Measurements from ENCODE around the gene BCAT1.

Gene BCAT1

GRCh38 chr12:24839268-24839791, 109.6 kb downstream of the BCAT1 start:
- TF ChIP-seq CTCF (conservative IDR thresholded peaks at IDR 0.05; ENCODE audit: control insufficient read depth, insufficient read depth, low read depth, low read length): no peak
- no peak overlapping the region for H3K4me3 ChIP-seq (ENCODE audit: control insufficient read depth, low read depth, low read length)
- peak; percentile 88 for DNase-seq (ENCODE audit: low read depth)

DNA sequence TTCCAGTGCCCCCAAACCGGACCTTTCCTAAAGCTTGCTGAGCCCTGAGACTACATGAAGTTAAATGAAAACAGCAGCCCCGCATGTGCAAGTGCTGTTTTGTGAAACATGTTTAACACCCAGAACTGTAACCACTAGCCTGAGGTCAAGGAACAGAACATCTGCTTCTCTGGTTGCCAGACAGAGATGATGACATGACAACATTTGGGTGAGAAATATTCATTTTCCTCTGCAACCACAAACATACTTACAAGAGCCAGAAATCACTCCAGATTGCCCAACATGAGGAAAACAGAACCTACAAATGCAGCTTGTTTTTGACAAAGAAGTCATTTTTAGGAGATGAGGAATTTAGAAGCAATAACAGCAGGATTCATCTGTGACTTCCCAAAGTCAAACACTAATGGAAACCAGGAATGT, 110.4 kb downstream of the BCAT1 start:
- no peak overlapping the region for H3K4me3 ChIP-seq (ENCODE audit: control insufficient read depth, low read depth, low read length)
- TF ChIP-seq CTCF (conservative IDR thresholded peaks at IDR 0.05; ENCODE audit: control insufficient read depth, insufficient read depth, low read depth, low read length): no peak
- DNase-seq (ENCODE audit: low read depth): peak; percentile 99

GRCh38 chr12:24835377-24835776, 113.5 kb downstream of the BCAT1 start:
- no peak for DNase-seq (ENCODE audit: low read depth)
- no peak for TF ChIP-seq CTCF (conservative IDR thresholded peaks at IDR 0.05; ENCODE audit: control insufficient read depth, insufficient read depth, low read depth, low read length)
- no peak overlapping the region for H3K4me3 ChIP-seq (ENCODE audit: control insufficient read depth, low read depth, low read length)

DNA sequence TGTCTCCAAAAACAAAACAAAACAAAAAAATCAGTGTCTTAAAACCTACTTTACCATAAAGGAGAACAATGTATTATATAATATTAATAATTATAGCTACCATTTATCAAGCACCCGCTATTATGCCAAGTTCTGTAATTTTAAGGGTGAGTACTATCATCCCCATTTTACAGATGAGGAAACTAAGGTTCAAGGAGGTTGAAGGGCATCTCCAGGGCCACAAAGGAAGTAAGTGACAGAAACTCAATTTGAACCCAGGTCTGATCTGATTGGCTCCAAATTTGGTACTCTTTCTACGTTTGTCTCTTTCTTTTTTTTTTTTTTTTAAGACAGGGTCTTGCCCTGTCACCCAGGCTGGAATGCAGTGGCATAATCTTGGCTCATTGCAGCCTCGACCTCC, 115.4 kb downstream of the BCAT1 start:
- DNase-seq (ENCODE audit: low read depth): no peak

GRCh38 chr12:24823808-24824515, 124.9 kb downstream of the BCAT1 start:
- H3K4me3 ChIP-seq (ENCODE audit: control insufficient read depth, low read depth, low read length): no peak overlapping the region
- no peak for DNase-seq (ENCODE audit: low read depth)
- no peak for TF ChIP-seq CTCF (conservative IDR thresholded peaks at IDR 0.05; ENCODE audit: control insufficient read depth, insufficient read depth, low read depth, low read length)

More for the DNA sequence above, 115.4 kb downstream of the BCAT1 start:
- no peak overlapping the region for H3K4me3 ChIP-seq (ENCODE audit: control insufficient read depth, low read depth, low read length)
- TF ChIP-seq CTCF (conservative IDR thresholded peaks at IDR 0.05; ENCODE audit: control insufficient read depth, insufficient read depth, low read depth, low read length): no peak

DNA sequence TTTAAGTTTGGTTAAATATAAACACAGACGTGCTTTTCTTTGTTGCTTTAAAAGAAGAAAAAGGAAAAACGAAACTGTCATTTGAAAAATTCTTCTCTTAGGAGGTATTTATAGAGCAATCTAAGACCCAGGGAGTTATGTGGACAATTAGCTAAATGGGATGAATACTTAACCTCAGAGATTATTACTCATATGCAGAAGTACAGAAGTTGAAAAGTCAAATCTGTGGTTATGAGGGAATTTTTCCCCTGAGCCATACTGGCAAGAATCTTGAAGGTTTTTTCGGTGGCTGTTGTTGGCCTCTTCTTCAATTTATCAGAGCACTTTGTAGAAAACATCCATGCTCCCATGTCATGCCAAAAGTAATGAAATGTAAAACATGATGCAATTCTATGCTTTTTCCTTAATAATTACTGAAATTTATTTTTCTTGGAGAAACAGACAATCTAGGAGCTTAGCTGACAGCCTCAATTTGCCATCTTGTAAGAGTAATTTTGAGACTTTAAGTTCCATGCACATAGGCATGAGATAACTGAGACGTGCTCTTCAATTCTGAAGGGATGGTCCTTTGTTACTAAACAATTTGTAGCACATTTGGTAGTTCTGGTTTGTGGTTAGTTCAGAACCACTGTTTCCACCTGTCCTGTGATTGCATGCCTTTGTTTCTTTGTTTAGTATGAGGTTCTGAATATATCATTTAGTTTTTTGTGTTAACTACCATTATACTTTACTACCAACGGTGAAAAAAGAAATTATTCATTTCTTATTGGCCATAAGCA, 126.6 kb downstream of the BCAT1 start:
- peak; percentile 92 for DNase-seq (ENCODE audit: low read depth)
- H3K4me3 ChIP-seq (ENCODE audit: control insufficient read depth, low read depth, low read length): no peak overlapping the region
- TF ChIP-seq CTCF (conservative IDR thresholded peaks at IDR 0.05; ENCODE audit: control insufficient read depth, insufficient read depth, low read depth, low read length): no peak
